H1 (cell line): Measurements from ENCODE around the gene CDK5. TPM values are rescaled to one million over a fixed set of nuclear protein-coding genes. Genes with fewer than 3 reads are reported as not detected.

Experiments used
- CTCF ChIA-PET: fragments of 300-600 bp; sonication (Branson Sonifier 250); formaldehyde crosslinking; loops from one replicate; lab custom pipeline; 2021; ENCODE audit not compliant: partially characterized antibody; lab: Charles Lee
- POLR2A ChIA-PET: fragments of 300-600 bp; sonication (Branson Sonifier 250); formaldehyde crosslinking; loops from one replicate; lab custom pipeline; 2021; ENCODE audit warnings: inconsistent platforms; ENCODE audit not compliant: partially characterized antibody; lab: Charles Lee
- DNase-seq, 2 experiments: peaks; one replicate each; pipeline versions ENCODE4 v3.0.0 to v3.0.0-alpha.2; 2010 to 2022; ENCODE audit warnings: low spot score in 2 of 2, low read depth in 1 of 2, mixed read lengths in 1 of 2
- FAIRE-seq: peaks from 2 replicates; lab custom pipeline; 2011; peaks lifted over from hg19 to GRCh38; lab: Jason Lieb, UNC
- H2AFZ ChIP-seq: 2 replicates; pipeline ENCODE4 v1.8.1; 2012; ENCODE audit warnings: low read length, inconsistent platforms
- H2AK5ac ChIP-seq: 2 replicates; pipeline ENCODE4 v1.6.1; 2013; ENCODE audit warnings: low read depth, low read length
- H2BK120ac ChIP-seq: replicated peaks from 2 replicates; pipeline ENCODE3; 2013; ENCODE audit warnings: low read depth, low read length, inconsistent platforms
- H2BK12ac ChIP-seq: 2 replicates; pipeline ENCODE4 v1.6.1; 2013; ENCODE audit warnings: low read depth, low read length
- H2BK15ac ChIP-seq: 2 replicates; pipeline ENCODE4 v1.6.1; 2013; ENCODE audit warnings: low read length
- H2BK20ac ChIP-seq: 2 replicates; pipeline ENCODE4 v1.6.1; 2013; ENCODE audit warnings: low read length
- H2BK5ac ChIP-seq: 2 replicates; pipeline ENCODE4 v1.6.1; 2013; ENCODE audit warnings: low read depth, low read length
- H3K14ac ChIP-seq: 2 replicates; pipeline ENCODE4 v1.6.1; 2013; ENCODE audit warnings: inconsistent platforms; ENCODE audit not compliant: insufficient read length
- H3K18ac ChIP-seq: 2 replicates; pipeline ENCODE4 v1.6.1; 2013; ENCODE audit warnings: low read length; ENCODE audit errors: extremely low read depth
- H3K23ac ChIP-seq: 2 replicates; pipeline ENCODE4 v1.6.1; 2013; ENCODE audit warnings: inconsistent platforms; ENCODE audit not compliant: insufficient read length
- H3K23me2 ChIP-seq: 2 replicates; pipeline ENCODE4 v1.6.1; 2013; ENCODE audit warnings: low read depth, low read length
- H3K27ac ChIP-seq: 2 replicates; pipeline ENCODE4 v1.6.1; 2011; ENCODE audit warnings: low read depth, low read length, inconsistent platforms
- H3K27me3 ChIP-seq, 4 experiments: replicated peaks in 1 of 4; 1 replicate in 1 of 4; 2 replicates in 3 of 4; pipeline versions ENCODE4 v1.6.1 to v1.8.1; 2011 to 2013; ENCODE audit warnings: low read length in 3 of 4, mild to moderate bottlenecking in 3 of 4, inconsistent platforms in 2 of 4, mixed read lengths in 2 of 4, moderate library complexity in 1 of 4; ENCODE audit not compliant: control insufficient read depth in 3 of 4, insufficient read depth in 3 of 4; ENCODE audit errors: extremely low read depth in 1 of 4
- H3K36me3 ChIP-seq, 4 experiments: 2 replicates each; pipeline versions ENCODE4 v1.6.1 to v1.8.1; 2011 to 2013; ENCODE audit warnings: mild to moderate bottlenecking in 4 of 4, low read length in 3 of 4, moderate library complexity in 2 of 4, control low read depth in 1 of 4, inconsistent platforms in 1 of 4; ENCODE audit not compliant: insufficient read depth in 4 of 4, control insufficient read depth in 2 of 4
- H3K4ac ChIP-seq: replicated peaks from 2 replicates; pipeline ENCODE3; 2013; ENCODE audit warnings: low read length, low read depth, mixed read lengths, inconsistent platforms; ENCODE audit not compliant: insufficient read length
- H3K4me1 ChIP-seq, 4 experiments: replicated peaks in 1 of 4; 1 replicate in 1 of 4; 2 replicates in 3 of 4; pipeline versions ENCODE4 v1.6.1 to v1.8.1; 2011 to 2013; ENCODE audit warnings: low read length in 3 of 4, inconsistent platforms in 2 of 4, mixed read lengths in 1 of 4; ENCODE audit not compliant: insufficient read depth in 4 of 4, control insufficient read depth in 3 of 4
- H3K4me2 ChIP-seq, 2 experiments: 2 replicates each; pipeline versions ENCODE4 v1.6.1 to v1.8.1; 2011 to 2013; ENCODE audit warnings: low read depth in 2 of 2, low read length in 2 of 2, control low read depth in 1 of 2, inconsistent platforms in 1 of 2, mild to moderate bottlenecking in 1 of 2; ENCODE audit not compliant: insufficient read depth in 1 of 2
- H3K4me3 ChIP-seq, 4 experiments: fragments of 200-600, 300-600 bp in 1 of 4; sonication (generic), shearing (Covaris generic), sonication (Bioruptor Twin) in 1 of 4; 2 replicates each; pipeline versions ENCODE4 v1.5.1 to v1.8.1; 2011 to 2016; ENCODE audit warnings: low read length in 4 of 4, low read depth in 3 of 4, control low read depth in 2 of 4, inconsistent platforms in 2 of 4, mild to moderate bottlenecking in 2 of 4, mixed read lengths in 1 of 4, moderate library complexity in 1 of 4; ENCODE audit not compliant: insufficient read depth in 2 of 4; ENCODE audit errors: extremely low read depth in 1 of 4
- H3K56ac ChIP-seq: replicated peaks from 2 replicates; pipeline ENCODE3; 2013; ENCODE audit warnings: low read depth, mild to moderate bottlenecking, mixed read lengths, low read length, inconsistent platforms; ENCODE audit not compliant: insufficient read length
- H3K79me1 ChIP-seq: 2 replicates; pipeline ENCODE4 v1.6.1; 2013; ENCODE audit warnings: low read depth, low read length, control low read depth
- H3K79me2 ChIP-seq, 2 experiments: 2 replicates each; pipeline versions ENCODE4 v1.6.1 to v1.8.1; 2012 to 2013; ENCODE audit warnings: low read length in 2 of 2, mild to moderate bottlenecking in 2 of 2, inconsistent platforms in 1 of 2; ENCODE audit not compliant: insufficient read depth in 2 of 2, control insufficient read depth in 1 of 2
- H3K9ac ChIP-seq, 4 experiments: replicated peaks in 1 of 4; 1 replicate in 1 of 4; 2 replicates in 3 of 4; pipeline versions ENCODE4 v1.6.1 to v1.8.1; 2011 to 2013; ENCODE audit warnings: low read depth in 3 of 4, low read length in 3 of 4, control low read depth in 2 of 4, mild to moderate bottlenecking in 2 of 4, moderate library complexity in 2 of 4, inconsistent platforms in 1 of 4; ENCODE audit errors: extremely low read depth in 1 of 4
- H3K9me3 ChIP-seq, 2 experiments: 2 replicates each; pipeline versions ENCODE4 v1.6.1 to v1.8.1; 2012 to 2013; ENCODE audit warnings: mild to moderate bottlenecking in 2 of 2, moderate library complexity in 2 of 2, control low read depth in 1 of 2, inconsistent platforms in 1 of 2, low read depth in 1 of 2, low read length in 1 of 2, mixed read lengths in 1 of 2; ENCODE audit not compliant: insufficient read depth in 2 of 2
- H4K20me1 ChIP-seq, 2 experiments: replicated peaks in 1 of 2; 2 replicates each; pipeline versions ENCODE3 to v1.8.1; 2011 to 2013; ENCODE audit warnings: inconsistent platforms in 2 of 2, low read length in 2 of 2, mild to moderate bottlenecking in 1 of 2; ENCODE audit not compliant: insufficient read depth in 2 of 2, control insufficient read depth in 1 of 2
- H4K5ac ChIP-seq: 2 replicates; pipeline ENCODE4 v1.6.1; 2013; ENCODE audit warnings: low read length, low read depth, mixed read lengths, inconsistent platforms; ENCODE audit not compliant: insufficient read length
- H4K8ac ChIP-seq: 2 replicates; pipeline ENCODE4 v1.8.0; 2013; ENCODE audit warnings: mild to moderate bottlenecking, moderate library complexity, low read length, inconsistent platforms; ENCODE audit not compliant: insufficient read depth; ENCODE audit errors: extremely low read depth
- H4K91ac ChIP-seq: replicated peaks from 2 replicates; pipeline ENCODE3; 2013; ENCODE audit warnings: low read length, mixed read lengths, inconsistent platforms; ENCODE audit not compliant: insufficient read length
- CREB1 ChIP-seq: IDR thresholded peaks from 2 replicates; pipeline ENCODE4 v1.6.1; 2012; ENCODE audit warnings: inconsistent platforms
- EP300 ChIP-seq, 2 experiments: IDR thresholded peaks; 1 replicate in 1 of 2; 2 replicates in 1 of 2; pipeline ENCODE4 v1.6.1; 2011 to 2012; ENCODE audit warnings: low read depth in 2 of 2, low read length in 2 of 2, mild to moderate bottlenecking in 2 of 2, borderline replicate concordance in 1 of 2, inconsistent platforms in 1 of 2, moderate library complexity in 1 of 2
- KDM1A ChIP-seq: fragments of 200-600, 300-600 bp; sonication (generic); IDR thresholded peaks from 2 replicates; pipeline ENCODE4 v1.7.1; 2016; ENCODE audit warnings: mild to moderate bottlenecking, low read length, borderline replicate concordance
- NANOG ChIP-seq: IDR thresholded peaks from 2 replicates; pipeline ENCODE4 v1.6.1; 2011; ENCODE audit warnings: low read length, low read depth, mild to moderate bottlenecking, inconsistent platforms; ENCODE audit not compliant: insufficient read depth, poor library complexity, severe bottlenecking
- POLR2A ChIP-seq, 2 experiments: IDR thresholded peaks; 1 replicate in 1 of 2; 2 replicates in 1 of 2; pipeline ENCODE4 v1.6.1; 2011; ENCODE audit warnings: low read depth in 2 of 2, low read length in 2 of 2, mild to moderate bottlenecking in 2 of 2; ENCODE audit errors: control extremely low read depth in 1 of 2
- RXRA ChIP-seq: IDR thresholded peaks from 2 replicates; pipeline ENCODE4 v1.6.1; 2011; ENCODE audit warnings: low read depth, mild to moderate bottlenecking, low read length, moderate library complexity; ENCODE audit not compliant: insufficient read depth
- SIX5 ChIP-seq: IDR thresholded peaks from 2 replicates; pipeline ENCODE4 v1.6.1; 2011; ENCODE audit warnings: mild to moderate bottlenecking, low read depth, low read length
- TAF7 ChIP-seq: optimal IDR thresholded peaks from 2 replicates; pipeline ENCODE3; 2011; ENCODE audit warnings: low read depth, mild to moderate bottlenecking, inconsistent platforms, low read length, moderate library complexity, borderline replicate concordance
- WGBS, 2 experiments: shearing (Covaris generic) in 1 of 2; methylation state at CpG; one replicate each; pipeline versions ENCODE4 v1.1.6 to v1.1.7; 2013 to 2015; ENCODE audit warnings: low lambda C conversion rate in 2 of 2, mixed read lengths in 2 of 2, inconsistent platforms in 1 of 2, low coverage in 1 of 2, missing lambda C conversion rate in 1 of 2; ENCODE audit not compliant: insufficient replicate concordance in 2 of 2, insufficient coverage in 1 of 2, insufficient read length in 1 of 2; ENCODE audit errors: extremely low coverage in 1 of 2, missing lambda C conversion rate in 1 of 2; 5-methylcytosine and 5-hydroxymethylcytosine counted together
- polyA plus RNA-seq, 7 experiments: library from polyadenylated mRNA; depleted of rRNA in 3 of 7; stranded (reverse) in 5 of 7; unstranded in 2 of 7; fragments of >200 nt in 5 of 7; fragments of 200-250 nt in 2 of 7; gene quantifications; 1 replicate in 5 of 7; 2 replicates in 1 of 7; 4 replicates in 1 of 7; pipeline versions ENCODE4 v1.2.1 to v1.2.3, GENCODE V29; 2011 to 2013; ENCODE audit warnings: missing spikeins in 2 of 7, mixed read lengths in 2 of 7
- total RNA-seq: library from RNA; stranded (reverse); fragmentation: NEBNext Ultra II Directional; extraction: Animal tissue kit (Norgen Biotek cat#: 25700); gene quantifications from 2 replicates; pipeline ENCODE4 v1.2.1, GENCODE V29; 2021

Gene CDK5
- total and polyA plus RNA-seq, 2 of the 8 experiments (the other 6 are each of a cell fraction or from before 2014, with no cell fraction given): 22.8 to 37.2 TPM

- no peak overlapping the region for H3K4ac ChIP-seq
- peak overlapping the region; percentile 23; the same call in 1 of the 2 replicates for H4K8ac ChIP-seq
- H3K23ac ChIP-seq: no peak overlapping the region
- H4K91ac ChIP-seq: peak overlapping the region; percentile 5
- FAIRE-seq (no peak), DNase-seq (no peak)
- no peak overlapping the region for H2BK20ac ChIP-seq
- 0 out of 7 replicates have a peak overlapping the region, but pooled peaks of 2 of the 4 experiments have one; percentile 29 to 38 for H3K9ac ChIP-seq
- H3K23me2 ChIP-seq: peaks cover under 1% of the 10 kb centered on the region; the same call in 1 of the 2 replicates
- H3K14ac ChIP-seq: no peak overlapping the region
- H3K56ac ChIP-seq: no peak overlapping the region
- peak overlapping the region in 3 of 4 experiments; percentile 4 to 53 (median 53); a peak in 5 of 8 replicates for H3K4me3 ChIP-seq
- peaks cover 0 to 20% (median 15%) of the 10 kb centered on the region in 4 experiments; a peak in 6 of 7 replicates for H3K27me3 ChIP-seq
- no peak overlapping the region for H3K18ac ChIP-seq
- CTCF ChIA-PET: interaction anchor here (0.7 to 11.5 kb wide), 10 partner anchors 8 to 100 kb away, joined by 3 to 142 read pairs (median 5); partner anchors contain the start of genes ABCB8, ATG9B and NOS3
- no peaks in the 10 kb centered on the region for H4K20me1 ChIP-seq
- no peak overlapping the region for H4K5ac ChIP-seq
- H2AK5ac ChIP-seq: no peak overlapping the region
- peak overlapping the region; percentile 72; the same call in 1 of the 2 replicates for H2BK12ac ChIP-seq
- POLR2A ChIA-PET: interaction anchor here (0.7 to 2.5 kb wide), 8 partner anchors 14 to 98 kb away, joined by 3 to 7 read pairs (median 3); partner anchors contain the start of gene ABCB8
- peak overlapping the region; percentile 72; the same call in 1 of the 2 replicates for H2BK15ac ChIP-seq
- H2AFZ ChIP-seq: no peak overlapping the region
- H3K27ac ChIP-seq: no peak overlapping the region
- H3K79me1 ChIP-seq: no peaks in the 10 kb centered on the region; the same call in 1 of the 2 replicates
- 73% methylated on average over 5 of the region's 26 CpGs; no CpG with 5 or more reads in 1 of the 2 experiments for WGBS, 2 experiments
- peaks cover 0 to 40% (median 27%) of the 10 kb centered on the region in 4 experiments; a peak in 6 of 7 replicates for H3K4me1 ChIP-seq
- H3K79me2 ChIP-seq: no peaks in the 10 kb centered on the region
- no peak overlapping the region for H2BK120ac ChIP-seq
- H3K4me2 ChIP-seq: peak overlapping the region; percentile 60 to 68
- H3K9me3 ChIP-seq: no peaks in the 10 kb centered on the region
- no peaks in the 10 kb centered on the region for H3K36me3 ChIP-seq
- peak overlapping the region; percentile 50; the same call in 1 of the 2 replicates for H2BK5ac ChIP-seq
- no peak for TF ChIP-seq NANOG
- TF ChIP-seq KDM1A: no peak
- TF ChIP-seq CREB1: no peak
- TF ChIP-seq POLR2A (IDR thresholded peaks at IDR 0.05; ENCODE audit: control extremely low read depth in 1 of 2, low read depth in 2 of 2, low read length in 2 of 2): no peak
- no peak for TF ChIP-seq EP300 (IDR thresholded peaks at IDR 0.05; ENCODE audit: borderline replicate concordance in 1 of 2, low read depth in 2 of 2, low read length in 2 of 2)
- no peak for TF ChIP-seq SIX5
- TF ChIP-seq TAF7: no peak
- TF ChIP-seq RXRA: no peak
Measured at GRCh38 chr7:151013356-151013732, 44.4 kb downstream of the CDK5 start.
